PFSK-1 (cell line): ENCODE measurements around the gene TBCD.

Source experiments
- FOXP2 ChIP-seq: optimal IDR thresholded peaks from 2 replicates; pipeline ENCODE3; 2011; ENCODE audit warnings: borderline replicate concordance, control low read depth, inconsistent platforms; ENCODE audit not compliant: insufficient read depth; ENCODE audit errors: extremely low read length, extremely low read depth
- POLR2AphosphoS5 ChIP-seq: IDR thresholded peaks from 2 replicates; pipeline ENCODE4 v1.6.1; 2012; ENCODE audit warnings: low read depth, mild to moderate bottlenecking, control low read depth, low read length, moderate library complexity
- SIN3A ChIP-seq: IDR thresholded peaks from 2 replicates; pipeline ENCODE4 v1.6.1; 2012; ENCODE audit warnings: mild to moderate bottlenecking, low read length, moderate library complexity, borderline replicate concordance; ENCODE audit not compliant: insufficient read depth
- TAF1 ChIP-seq: IDR thresholded peaks from 2 replicates; pipeline ENCODE4 v1.6.1; 2012; ENCODE audit warnings: low read length, control low read depth, borderline replicate concordance; ENCODE audit not compliant: insufficient read depth
- TF ChIP-seq, protein P1 (sequence below), 2 experiments: IDR thresholded peaks; 2 replicates each; pipeline versions ENCODE4 v1.6.1 to v1.8.0; 2011 to 2012; ENCODE audit warnings: low read depth in 2 of 2, low read length in 2 of 2, control low read depth in 1 of 2, inconsistent platforms in 1 of 2, mild to moderate bottlenecking in 1 of 2, moderate library complexity in 1 of 2; ENCODE audit not compliant: insufficient read depth in 1 of 2

TBCD gene

GRCh38 chr17:82832411-82832810, 80.5 kb downstream of the TBCD start:
- no peak for TF ChIP-seq SIN3A
- TF ChIP-seq POLR2AphosphoS5, result no peak
- no peak for TF ChIP-seq FOXP2
- TF ChIP-seq TAF1, result no peak
- TF ChIP-seq, protein P1, sequence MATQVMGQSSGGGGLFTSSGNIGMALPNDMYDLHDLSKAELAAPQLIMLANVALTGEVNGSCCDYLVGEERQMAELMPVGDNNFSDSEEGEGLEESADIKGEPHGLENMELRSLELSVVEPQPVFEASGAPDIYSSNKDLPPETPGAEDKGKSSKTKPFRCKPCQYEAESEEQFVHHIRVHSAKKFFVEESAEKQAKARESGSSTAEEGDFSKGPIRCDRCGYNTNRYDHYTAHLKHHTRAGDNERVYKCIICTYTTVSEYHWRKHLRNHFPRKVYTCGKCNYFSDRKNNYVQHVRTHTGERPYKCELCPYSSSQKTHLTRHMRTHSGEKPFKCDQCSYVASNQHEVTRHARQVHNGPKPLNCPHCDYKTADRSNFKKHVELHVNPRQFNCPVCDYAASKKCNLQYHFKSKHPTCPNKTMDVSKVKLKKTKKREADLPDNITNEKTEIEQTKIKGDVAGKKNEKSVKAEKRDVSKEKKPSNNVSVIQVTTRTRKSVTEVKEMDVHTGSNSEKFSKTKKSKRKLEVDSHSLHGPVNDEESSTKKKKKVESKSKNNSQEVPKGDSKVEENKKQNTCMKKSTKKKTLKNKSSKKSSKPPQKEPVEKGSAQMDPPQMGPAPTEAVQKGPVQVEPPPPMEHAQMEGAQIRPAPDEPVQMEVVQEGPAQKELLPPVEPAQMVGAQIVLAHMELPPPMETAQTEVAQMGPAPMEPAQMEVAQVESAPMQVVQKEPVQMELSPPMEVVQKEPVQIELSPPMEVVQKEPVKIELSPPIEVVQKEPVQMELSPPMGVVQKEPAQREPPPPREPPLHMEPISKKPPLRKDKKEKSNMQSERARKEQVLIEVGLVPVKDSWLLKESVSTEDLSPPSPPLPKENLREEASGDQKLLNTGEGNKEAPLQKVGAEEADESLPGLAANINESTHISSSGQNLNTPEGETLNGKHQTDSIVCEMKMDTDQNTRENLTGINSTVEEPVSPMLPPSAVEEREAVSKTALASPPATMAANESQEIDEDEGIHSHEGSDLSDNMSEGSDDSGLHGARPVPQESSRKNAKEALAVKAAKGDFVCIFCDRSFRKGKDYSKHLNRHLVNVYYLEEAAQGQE (IDR thresholded peaks at IDR 0.05; ENCODE audit: insufficient read depth in 1 of 2, low read depth in 2 of 2, low read length in 2 of 2), result no peak

- no peak for TF ChIP-seq SIN3A
- TF ChIP-seq POLR2AphosphoS5, result no peak
- TF ChIP-seq TAF1, result no peak
- TF ChIP-seq FOXP2, result no peak
- TF ChIP-seq, protein P1 (IDR thresholded peaks at IDR 0.05; ENCODE audit: insufficient read depth in 1 of 2, low read depth in 2 of 2, low read length in 2 of 2), result no peak
Observed at GRCh38 chr17:82832881-82833475, 81.1 kb downstream of the TBCD start.

GRCh38 chr17:82835122-82835521, 83.3 kb downstream of the TBCD start:
- TF ChIP-seq SIN3A, result no peak

DNA sequence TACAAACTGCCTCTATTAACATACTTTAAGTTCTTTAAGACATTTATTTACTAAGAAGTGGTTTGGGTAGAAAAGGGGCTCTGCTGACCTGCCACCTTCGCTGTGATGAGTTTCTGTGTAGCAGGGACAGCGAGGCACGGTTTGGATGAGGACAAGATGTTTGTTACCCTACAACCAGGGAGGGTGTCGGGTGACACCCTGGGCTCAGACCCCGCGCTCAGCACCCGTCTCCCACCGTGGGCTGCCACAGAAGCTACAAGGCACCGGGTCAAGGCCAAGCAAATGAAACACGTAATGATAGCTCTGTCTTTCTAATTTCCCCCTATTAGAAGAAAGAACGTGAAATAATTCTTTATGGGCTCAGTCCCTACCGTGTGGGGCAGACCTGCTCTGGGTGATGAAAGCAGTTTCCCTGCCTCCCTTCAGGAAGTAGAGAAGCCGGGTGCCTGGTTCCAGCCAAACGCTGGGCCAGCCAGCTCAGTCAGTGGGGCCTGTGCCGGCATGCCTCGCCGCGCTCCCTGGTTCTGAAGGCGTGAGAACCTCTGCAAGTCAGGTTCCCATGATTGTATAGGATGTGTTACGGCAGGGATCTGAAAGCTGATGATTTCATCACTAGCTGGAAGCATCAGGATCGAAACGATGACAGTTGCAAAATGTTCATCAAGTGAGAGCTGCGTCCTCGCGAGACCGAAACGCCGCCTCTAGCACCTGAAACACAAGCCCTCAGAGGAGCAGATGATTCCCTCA, 84.1 kb downstream of the TBCD start:
- TF ChIP-seq, protein P1 (IDR thresholded peaks at IDR 0.05; ENCODE audit: insufficient read depth in 1 of 2, low read depth in 2 of 2, low read length in 2 of 2), result no peak
- TF ChIP-seq TAF1, result no peak
- TF ChIP-seq POLR2AphosphoS5, result no peak
- no peak for TF ChIP-seq SIN3A
- TF ChIP-seq FOXP2, result no peak

GRCh38 chr17:82836823-82837357, 85.0 kb downstream of the TBCD start:
- TF ChIP-seq POLR2AphosphoS5, result no peak
- TF ChIP-seq, protein P1 (IDR thresholded peaks at IDR 0.05; ENCODE audit: insufficient read depth in 1 of 2, low read depth in 2 of 2, low read length in 2 of 2), result no peak
- no peak for TF ChIP-seq SIN3A
